Calu3 (cell line): ENCODE data around the gene ROCK2. TPM values are rescaled to one million over a fixed set of nuclear protein-coding genes. Genes with fewer than 3 reads are reported as not detected.

Experiments used
- BruUV-seq: library from RNA; stranded (reverse); fragments of 400-500 nt; replicated peaks from 2 replicates; lab custom pipeline; 2021; lab: Mats Ljungman, UMichigan
- CTCF ChIA-PET: fragments of 300-600 bp; sonication (Branson Sonifier 250); formaldehyde crosslinking; loops from one replicate; lab custom pipeline; 2022; ENCODE audit warnings: antibody characterized with exemption; lab: Charles Lee
- DNase-seq: peaks from one replicate; pipeline ENCODE4 v3.0.0; 2022
- H3K27ac Mint-ChIP-seq: one replicate; pipeline ENCODE4 v1.8.0; 2022; ENCODE audit warnings: mixed read lengths; ENCODE audit not compliant: unreplicated experiment
- H3K27me3 Mint-ChIP-seq: one replicate; pipeline ENCODE4 v1.8.0; 2022; ENCODE audit warnings: mixed read lengths; ENCODE audit not compliant: unreplicated experiment
- H3K36me3 Mint-ChIP-seq: one replicate; pipeline ENCODE4 v1.8.0; 2022; ENCODE audit warnings: mild to moderate bottlenecking, moderate library complexity, mixed read lengths; ENCODE audit not compliant: insufficient read depth, unreplicated experiment
- H3K4me1 Mint-ChIP-seq: one replicate; pipeline ENCODE4 v1.8.0; 2022; ENCODE audit warnings: mild to moderate bottlenecking, low read depth, mixed read lengths; ENCODE audit not compliant: unreplicated experiment
- H3K4me3 Mint-ChIP-seq: one replicate; pipeline ENCODE4 v1.8.0; 2022; ENCODE audit warnings: mild to moderate bottlenecking, low read depth, moderate library complexity, mixed read lengths; ENCODE audit not compliant: unreplicated experiment
- H3K9me3 Mint-ChIP-seq: one replicate; pipeline ENCODE4 v1.8.0; 2022; ENCODE audit warnings: low read depth, mixed read lengths; ENCODE audit not compliant: unreplicated experiment
- CTCF ChIP-seq: fragments of 200-600 bp; IDR thresholded peaks from one replicate; pipeline ENCODE4 v1.8.0; 2022; ENCODE audit warnings: antibody characterized with exemption; ENCODE audit not compliant: unreplicated experiment
- intact Hi-C: fragments of 100-400 bp; cut with micrococcal nuclease; formaldehyde crosslinking; loops from one replicate; pipeline ENCODE4 v1.10.0; 2022; ENCODE audit not compliant: unreplicated experiment
- total RNA-seq: library from RNA; stranded (reverse); gene quantifications from 2 replicates; pipeline ENCODE4 v1.2.3, GENCODE V29; 2022

ROCK2 gene
- total RNA-seq, 1 experiment from 2014 or later = 35.3 TPM

DNA sequence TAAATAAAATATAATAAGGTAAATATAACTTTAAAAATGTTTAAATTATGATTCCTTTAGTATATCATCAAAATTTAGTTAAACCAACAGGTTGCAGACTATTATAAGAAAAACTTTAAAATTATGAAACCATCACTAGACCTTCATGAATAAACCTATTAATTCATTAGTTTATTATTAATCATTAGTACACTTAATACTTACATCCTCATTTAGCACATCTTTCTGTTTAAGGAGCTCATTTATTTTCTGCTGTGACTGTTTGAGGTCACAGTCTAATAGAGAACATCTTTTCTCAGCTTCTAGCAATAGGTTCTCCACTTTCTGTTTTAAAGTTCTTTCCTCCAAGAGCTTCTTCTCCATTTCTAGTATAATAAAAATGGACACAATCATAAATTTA is 136.4 kb downstream of the ROCK2 start:
- no peak overlapping the region for H3K27ac Mint-ChIP-seq
- intact Hi-C loops = no loop called here
- H3K4me1 Mint-ChIP-seq = no peaks in the 10 kb centered on the region
- CTCF ChIA-PET = interaction anchor here (0.5 kb wide), 1 partner anchor 8 kb away, joined by 3 read pairs; no protein-coding TSS in a partner anchor
- H3K4me3 Mint-ChIP-seq = no peak overlapping the region
- no peak for TF ChIP-seq CTCF
- H3K27me3 Mint-ChIP-seq = no peaks in the 10 kb centered on the region
- DNase-seq = no peak
- no peaks in the 10 kb centered on the region for H3K9me3 Mint-ChIP-seq
- no peaks in the 10 kb centered on the region for H3K36me3 Mint-ChIP-seq
- BruUV-seq = no TSS peak

- CTCF ChIA-PET = interaction anchor here (0.5 kb wide), 1 partner anchor 116 kb away, joined by 4 read pairs; no protein-coding TSS in a partner anchor
- no peaks in the 10 kb centered on the region for H3K4me1 Mint-ChIP-seq
- H3K27me3 Mint-ChIP-seq = no peaks in the 10 kb centered on the region
- H3K9me3 Mint-ChIP-seq = no peaks in the 10 kb centered on the region
- H3K4me3 Mint-ChIP-seq = no peak overlapping the region
- no peaks in the 10 kb centered on the region for H3K36me3 Mint-ChIP-seq
- intact Hi-C loops = no loop called here
- DNase-seq = no peak
- no TSS peak for BruUV-seq
- no peak for TF ChIP-seq CTCF
- H3K27ac Mint-ChIP-seq = no peak overlapping the region
These were observed 141.0 kb downstream of the ROCK2 start for GRCh38 chr2:11203480-11203879.

- H3K27me3 Mint-ChIP-seq = no peaks in the 10 kb centered on the region
- no peaks in the 10 kb centered on the region for H3K4me1 Mint-ChIP-seq
- no peak for TF ChIP-seq CTCF
- H3K9me3 Mint-ChIP-seq = no peaks in the 10 kb centered on the region
- no peak overlapping the region for H3K27ac Mint-ChIP-seq
- no TSS peak for BruUV-seq
- intact Hi-C loops = no loop called here
- DNase-seq = no peak
- no peak overlapping the region for H3K4me3 Mint-ChIP-seq
- H3K36me3 Mint-ChIP-seq = no peaks in the 10 kb centered on the region
- CTCF ChIA-PET = no interaction called here
These were observed 142.5 kb downstream of the ROCK2 start for GRCh38 chr2:11201969-11202368.

DNA sequence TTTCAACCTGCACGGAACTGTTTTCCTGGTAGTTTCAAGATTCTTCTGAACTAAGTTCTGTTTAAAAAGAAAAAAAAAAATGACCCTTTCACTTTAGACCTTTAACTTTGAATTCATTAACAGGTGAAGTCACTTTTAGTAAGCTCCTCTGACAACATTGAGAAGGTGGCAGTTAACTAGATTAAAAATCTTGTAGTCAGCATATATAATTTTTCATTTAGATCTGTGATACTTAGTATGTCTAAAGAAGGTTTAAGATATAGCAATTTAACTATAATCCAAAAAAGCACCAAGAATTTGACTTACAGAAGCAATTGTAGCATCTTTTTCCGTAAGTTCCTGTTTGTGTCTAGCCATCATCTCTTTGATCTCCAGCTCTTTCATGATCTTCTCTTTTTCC is 143.8 kb downstream of the ROCK2 start:
- intact Hi-C loops = no loop called here
- no peak for TF ChIP-seq CTCF
- CTCF ChIA-PET = no interaction called here
- Mint-ChIP-seq H3K36me3 (no peaks in the 10 kb centered on the region), H3K9me3 (no peaks in the 10 kb centered on the region), H3K4me3 (no peak overlapping the region), H3K27ac (no peak overlapping the region), H3K27me3 (no peaks in the 10 kb centered on the region), H3K4me1 (no peaks in the 10 kb centered on the region)
- no TSS peak for BruUV-seq
- no peak for DNase-seq
